SJSA1 (cell line): ENCODE data around the gene MLN. TPM values are rescaled to one million over a fixed set of nuclear protein-coding genes. Genes with fewer than 3 reads are reported as not detected.

ENCODE experiments used
- DNase-seq, 2 experiments: peaks; one replicate each; pipeline ENCODE4 v3.0.0-alpha.2; 2015 to 2020; ENCODE audit warnings: low spot score in 2 of 2, low read depth in 1 of 2
- H3K27ac ChIP-seq: fragments of 250-450 bp; sonication (Bioruptor Pico); 2 replicates; pipeline ENCODE4 v1.5.1; 2020; ENCODE audit warnings: mild to moderate bottlenecking, moderate library complexity
- H3K27me3 ChIP-seq: fragments of 250-450 bp; sonication (Bioruptor Pico); replicated peaks from 2 replicates; pipeline ENCODE4 v1.5.1; 2020; ENCODE audit warnings: mild to moderate bottlenecking, moderate library complexity
- H3K36me3 ChIP-seq: fragments of 250-450 bp; sonication (Bioruptor Pico); 2 replicates; pipeline ENCODE4 v1.5.1; 2020; ENCODE audit warnings: mild to moderate bottlenecking
- H3K4me1 ChIP-seq: fragments of 250-450 bp; sonication (Bioruptor Pico); replicated peaks from 2 replicates; pipeline ENCODE4 v1.6.1; 2021; ENCODE audit warnings: mild to moderate bottlenecking
- H3K4me3 ChIP-seq: fragments of 250-450 bp; sonication (Bioruptor Pico); 2 replicates; pipeline ENCODE4 v1.5.1; 2020; ENCODE audit warnings: mild to moderate bottlenecking
- H3K9me3 ChIP-seq: fragments of 250-450 bp; sonication (Bioruptor Pico); replicated peaks from 2 replicates; pipeline ENCODE4 v1.5.1; 2020; ENCODE audit warnings: mild to moderate bottlenecking
- total RNA-seq: library from RNA; depleted of rRNA; stranded (reverse); fragments of >200 nt; shearing (Covaris generic); gene quantifications from 2 replicates; pipeline ENCODE4 v1.2.3, GENCODE V29; 2014

MLN gene
- total RNA-seq, 1 experiment from 2014 or later: not detected

- no peaks in the 10 kb centered on the region for H3K9me3 ChIP-seq
- H3K27ac ChIP-seq: no peak overlapping the region
- no peaks in the 10 kb centered on the region for H3K27me3 ChIP-seq
- no peak for DNase-seq
- no peaks in the 10 kb centered on the region for H3K36me3 ChIP-seq
- no peak overlapping the region for H3K4me3 ChIP-seq
- H3K4me1 ChIP-seq: peaks cover 4% of the 10 kb centered on the region; the same call in 1 of the 2 replicates
Measured at GRCh38 chr6:33799454-33800113, 4.2 kb downstream of the MLN start.

- H3K27ac ChIP-seq: no peak overlapping the region
- no peaks in the 10 kb centered on the region for H3K9me3 ChIP-seq
- peaks cover 4% of the 10 kb centered on the region; the same call in 1 of the 2 replicates for H3K4me1 ChIP-seq
- H3K4me3 ChIP-seq: no peak overlapping the region
- H3K36me3 ChIP-seq: no peaks in the 10 kb centered on the region
- no peak for DNase-seq
- H3K27me3 ChIP-seq: no peaks in the 10 kb centered on the region
Measured at GRCh38 chr6:33798343-33798848, 5.4 kb downstream of the MLN start.

GRCh38 chr6:33797626-33798342 is 6.0 kb downstream of the MLN start:
- no peaks in the 10 kb centered on the region for H3K36me3 ChIP-seq
- no peaks in the 10 kb centered on the region for H3K27me3 ChIP-seq
- no peak overlapping the region for H3K27ac ChIP-seq
- H3K4me1 ChIP-seq: peaks cover 4% of the 10 kb centered on the region; the same call in 1 of the 2 replicates
- DNase-seq: no peak
- H3K9me3 ChIP-seq: no peaks in the 10 kb centered on the region
- H3K4me3 ChIP-seq: no peak overlapping the region

GRCh38 chr6:33794910-33795623 is 8.7 kb downstream of the MLN start:
- H3K36me3 ChIP-seq: no peaks in the 10 kb centered on the region
- H3K27me3 ChIP-seq: no peaks in the 10 kb centered on the region
- no peak overlapping the region for H3K27ac ChIP-seq
- DNase-seq: no peak
- H3K4me3 ChIP-seq: no peak overlapping the region
- no peaks in the 10 kb centered on the region for H3K9me3 ChIP-seq
- H3K4me1 ChIP-seq: peaks cover 4% of the 10 kb centered on the region; the same call in 1 of the 2 replicates

GRCh38 chr6:33792981-33793380 is 10.8 kb downstream of the MLN start:
- Histone ChIP-seq H3K4me3 (no peak overlapping the region), H3K27me3 (no peaks in the 10 kb centered on the region), H3K27ac (no peak overlapping the region), H3K4me1 (peaks cover 17% of the 10 kb centered on the region), H3K9me3 (no peaks in the 10 kb centered on the region), H3K36me3 (peaks cover 10% of the 10 kb centered on the region)
- no peak for DNase-seq

- DNase-seq: no peak
- peaks cover 30% of the 10 kb centered on the region for H3K4me1 ChIP-seq
- no peaks in the 10 kb centered on the region for H3K27me3 ChIP-seq
- no peak overlapping the region for H3K4me3 ChIP-seq
- no peak overlapping the region for H3K27ac ChIP-seq
- no peaks in the 10 kb centered on the region for H3K9me3 ChIP-seq
- peaks cover 23% of the 10 kb centered on the region for H3K36me3 ChIP-seq
Measured at GRCh38 chr6:33791620-33792019, 12.2 kb downstream of the MLN start.

GRCh38 chr6:33790910-33791309 is 12.9 kb downstream of the MLN start:
- Histone ChIP-seq H3K27ac (no peak overlapping the region), H3K36me3 (peaks cover 28% of the 10 kb centered on the region), H3K9me3 (no peaks in the 10 kb centered on the region), H3K27me3 (no peaks in the 10 kb centered on the region), H3K4me1 (peaks cover 37% of the 10 kb centered on the region), H3K4me3 (no peak overlapping the region)
- DNase-seq: no peak

GRCh38 chr6:33790379-33790778 is 13.4 kb downstream of the MLN start:
- Histone ChIP-seq H3K36me3 (peaks cover 33% of the 10 kb centered on the region), H3K9me3 (no peaks in the 10 kb centered on the region), H3K4me3 (no peak overlapping the region), H3K4me1 (peaks cover 43% of the 10 kb centered on the region), H3K27ac (no peak overlapping the region), H3K27me3 (no peaks in the 10 kb centered on the region)
- no peak for DNase-seq

- H3K27ac ChIP-seq: 0 out of 2 replicates have a peak overlapping the region, but pooled peaks have one; percentile 4
- H3K4me3 ChIP-seq: peak overlapping the region; percentile 77
- DNase-seq: no peak
Measured at GRCh38 chr6:33789550-33789895, 14.3 kb downstream of the MLN start.

GRCh38 chr6:33788694-33789549 is 14.9 kb downstream of the MLN start, which contains the start of gene LEMD2:
LEMD2 (minus strand) TSS chr6:33789130; CDS start chr6:33789116, 14 bp downstream.
- DNase-seq: peak; percentile 94 to 95
- Histone ChIP-seq H3K9me3 (no peaks in the 10 kb centered on the region), H3K27ac (peak within 1 kb of the TSS; percentile 83), H3K4me1 (peaks cover 43% of the 10 kb centered on the region), H3K27me3 (no peaks in the 10 kb centered on the region), H3K36me3 (peaks cover 45% of the 10 kb centered on the region), H3K4me3 (peak within 1 kb of the TSS; percentile 77)

More at GRCh38 chr6:33789550-33789895, 14.3 kb downstream of the MLN start:
- Histone ChIP-seq H3K27me3 (no peaks in the 10 kb centered on the region), H3K9me3 (no peaks in the 10 kb centered on the region), H3K36me3 (peaks cover 42% of the 10 kb centered on the region), H3K4me1 (peaks cover 43% of the 10 kb centered on the region)

- Histone ChIP-seq H3K27me3 (no peaks in the 10 kb centered on the region), H3K4me1 (peaks cover 48% of the 10 kb centered on the region), H3K36me3 (peaks cover 53% of the 10 kb centered on the region), H3K27ac (peak overlapping the region; percentile 83), H3K4me3 (peak overlapping the region; percentile 77), H3K9me3 (no peaks in the 10 kb centered on the region)
- peak; percentile 84 for DNase-seq
Measured at GRCh38 chr6:33787954-33788693, 15.7 kb downstream of the MLN start.

GRCh38 chr6:33787346-33787953 is 16.4 kb downstream of the MLN start:
- DNase-seq: peak in 1 of 2 experiments; percentile 25
- no peaks in the 10 kb centered on the region for H3K27me3 ChIP-seq
- peak overlapping the region; percentile 77 for H3K4me3 ChIP-seq
- H3K36me3 ChIP-seq: peaks cover 60% of the 10 kb centered on the region
- H3K4me1 ChIP-seq: peaks cover 54% of the 10 kb centered on the region
- no peaks in the 10 kb centered on the region for H3K9me3 ChIP-seq
- H3K27ac ChIP-seq: peak overlapping the region; percentile 83
